SIG-M5 (cell line): ENCODE data around the gene METTL27.
"Not testable (repeated sequence)": the region's sequence is repeated elsewhere in the genome, so short reads cannot be mapped to it uniquely, and the experiment has no call there.

Source experiments
- DNase-seq: peaks from one replicate; lab custom pipeline; 2025; lab: John Stamatoyannopoulos, UW

Gene METTL27

GRCh38 chr7:73820013-73820412, 22.3 kb downstream of the METTL27 start:
- DNase-seq = no peak

- no peak for DNase-seq
Observed at GRCh38 chr7:73817121-73817520, 25.2 kb downstream of the METTL27 start.

GRCh38 chr7:73815436-73815835, 26.9 kb downstream of the METTL27 start:
- no peak for DNase-seq

- DNase-seq = no peak
Observed at GRCh38 chr7:73812996-73813395, 29.3 kb downstream of the METTL27 start.

GRCh38 chr7:73811760-73812168, 30.6 kb downstream of the METTL27 start:
- no peak for DNase-seq

GRCh38 chr7:73810998-73811360, 31.3 kb downstream of the METTL27 start:
- no peak for DNase-seq

GRCh38 chr7:73809467-73809951, 32.8 kb downstream of the METTL27 start:
- DNase-seq = no peak

- no peak for DNase-seq
Observed at GRCh38 chr7:73802459-73802858, 39.9 kb downstream of the METTL27 start.

- DNase-seq = no peak
Observed at GRCh38 chr7:73801577-73801976, 40.7 kb downstream of the METTL27 start.

- DNase-seq = no peak
Observed at GRCh38 chr7:73799282-73800141, 42.8 kb downstream of the METTL27 start.

GRCh38 chr7:73797176-73797575, 45.1 kb downstream of the METTL27 start:
- DNase-seq = not testable (repeated sequence)

- not testable (repeated sequence) for DNase-seq
Observed at GRCh38 chr7:73796656-73797055, 45.7 kb downstream of the METTL27 start.

GRCh38 chr7:73795188-73795587, 47.1 kb downstream of the METTL27 start:
- not testable (repeated sequence) for DNase-seq

GRCh38 chr7:73791170-73791690, 51.1 kb downstream of the METTL27 start:
- not testable (repeated sequence) for DNase-seq

- no peak for DNase-seq
Observed at GRCh38 chr7:73789051-73789450, 53.3 kb downstream of the METTL27 start.

- DNase-seq = not testable (repeated sequence)
Observed at GRCh38 chr7:73787786-73788048, 54.6 kb downstream of the METTL27 start.

- DNase-seq = no peak
Observed at GRCh38 chr7:73786588-73786987, 55.7 kb downstream of the METTL27 start.
